SK-N-SH (cell line): ENCODE results near the gene TSPAN13. TPM values are rescaled to one million over a fixed set of nuclear protein-coding genes. Genes with fewer than 3 reads are reported as not detected.
"Not testable (repeated sequence)": the region's sequence is repeated elsewhere in the genome, so short reads cannot be mapped to it uniquely, and the experiment has no call there.

Experiments
- CTCF ChIA-PET: fragments of 300-600, 350-600 bp; formaldehyde crosslinking; extraction: SDS; loops from one replicate; lab custom pipeline; 2021; lab: Yijun Ruan, JAX
- POLR2A ChIA-PET: fragments of 350-600 bp; sonication (Branson Sonifier 250); formaldehyde crosslinking; extraction: SDS; loops from one replicate; lab custom pipeline; 2020; ENCODE audit warnings: antibody characterized with exemption, inconsistent platforms; lab: Yijun Ruan, JAX
- DNase-seq: peaks from one replicate; pipeline ENCODE4 v3.0.0; 2012
- H2AFZ ChIP-seq: fragments of 200-600 bp; sonication (generic); 2 replicates; pipeline ENCODE4 v1.8.1; 2016; ENCODE audit warnings: antibody characterized with exemption, mild to moderate bottlenecking, low read depth
- H3F3A ChIP-seq: fragments of 200-600 bp; sonication (generic); replicated peaks from 2 replicates; pipeline ENCODE3; 2016; ENCODE audit warnings: antibody characterized with exemption, mild to moderate bottlenecking; ENCODE audit not compliant: insufficient read depth
- H3K27ac ChIP-seq, 2 experiments: fragments of 200-500 bp in 1 of 2; fragments of 200-600 bp in 1 of 2; sonication (Bioruptor generic) in 1 of 2; sonication (generic), shearing (Covaris generic) in 1 of 2; 2 replicates each; pipeline versions ENCODE4 v1.5.1 to v1.6.1; 2014 to 2016; ENCODE audit warnings: low read depth in 2 of 2, inconsistent platforms in 1 of 2, low read length in 1 of 2, mild to moderate bottlenecking in 1 of 2, mixed read lengths in 1 of 2
- H3K27me3 ChIP-seq: fragments of 200-600 bp; sonication (generic), shearing (Covaris generic); 2 replicates; pipeline ENCODE4 v1.6.1; 2016; ENCODE audit warnings: mixed run types; ENCODE audit not compliant: insufficient read depth
- H3K36me3 ChIP-seq, 2 experiments: fragments of 200-500 bp in 1 of 2; fragments of 200-600 bp in 1 of 2; sonication (Bioruptor generic) in 1 of 2; sonication (generic) in 1 of 2; replicated peaks in 1 of 2; 2 replicates each; pipeline versions ENCODE3 to v1.5.1; 2014 to 2016; ENCODE audit warnings: low read length in 1 of 2, mild to moderate bottlenecking in 1 of 2; ENCODE audit not compliant: insufficient read depth in 2 of 2, control insufficient read depth in 1 of 2
- H3K4me1 ChIP-seq, 2 experiments: fragments of 200-500 bp in 1 of 2; fragments of 200-600 bp in 1 of 2; sonication (Bioruptor generic) in 1 of 2; sonication (generic), shearing (Covaris generic) in 1 of 2; 2 replicates each; pipeline versions ENCODE4 v1.5.1 to v1.6.1; 2014 to 2016; ENCODE audit warnings: low read depth in 1 of 2, low read length in 1 of 2, mixed run types in 1 of 2; ENCODE audit not compliant: insufficient read depth in 2 of 2, control insufficient read depth in 1 of 2
- H3K4me2 ChIP-seq: fragments of 200-600 bp; sonication (generic), shearing (Covaris generic); 2 replicates; pipeline ENCODE4 v1.6.1; 2017; ENCODE audit warnings: mixed run types
- H3K4me3 ChIP-seq, 2 experiments: fragments of 200-500 bp in 1 of 2; fragments of 200-600 bp in 1 of 2; sonication (Bioruptor generic) in 1 of 2; sonication (generic), shearing (Covaris generic) in 1 of 2; 2 replicates each; pipeline versions ENCODE4 v1.5.1 to v1.8.1; 2014 to 2016; ENCODE audit warnings: low read depth in 2 of 2, inconsistent platforms in 1 of 2, low read length in 1 of 2, mild to moderate bottlenecking in 1 of 2, mixed read lengths in 1 of 2, moderate library complexity in 1 of 2
- H3K79me2 ChIP-seq: fragments of 200-600 bp; sonication (generic); 2 replicates; pipeline ENCODE4 v1.8.1; 2017; ENCODE audit warnings: mild to moderate bottlenecking; ENCODE audit not compliant: insufficient read depth
- H3K9ac ChIP-seq: fragments of 200-600 bp; sonication (generic); 2 replicates; pipeline ENCODE4 v1.6.1; 2017; ENCODE audit warnings: mixed run types
- H3K9me2 ChIP-seq: fragments of 200-600 bp; sonication (generic); 2 replicates; pipeline ENCODE4 v1.6.1; 2017; ENCODE audit warnings: mixed run types
- H3K9me3 ChIP-seq: fragments of 200-600 bp; sonication (generic); 2 replicates; pipeline ENCODE4 v1.6.1; 2017; ENCODE audit warnings: mixed run types, mild to moderate bottlenecking, moderate library complexity
- H4K20me1 ChIP-seq: fragments of 200-600 bp; sonication (generic); 2 replicates; pipeline ENCODE4 v1.6.1; 2017; ENCODE audit warnings: mild to moderate bottlenecking, mixed run types; ENCODE audit not compliant: insufficient read depth
- CHD2 ChIP-seq: fragments of 150-350 bp; IDR thresholded peaks from 2 replicates; pipeline ENCODE4 v1.6.1; 2018; ENCODE audit warnings: low read length; ENCODE audit not compliant: partially characterized antibody
- ELF1 ChIP-seq: IDR thresholded peaks from 2 replicates; pipeline ENCODE4 v1.4.0; 2012
- EP300 ChIP-seq, 2 experiments: IDR thresholded peaks; 2 replicates each; pipeline versions ENCODE4 v1.4.0 to v1.6.1; 2012; ENCODE audit warnings: borderline replicate concordance in 1 of 2, low read depth in 1 of 2, low read length in 1 of 2
- EZH2phosphoT487 ChIP-seq: fragments of 200-600 bp; sonication (generic); IDR thresholded peaks from 2 replicates; pipeline ENCODE4 v1.6.1; 2017; ENCODE audit warnings: low read depth, mixed run types, mild to moderate bottlenecking, antibody characterized with exemption, moderate library complexity, borderline replicate concordance
- FOXM1 ChIP-seq: IDR thresholded peaks from 2 replicates; pipeline ENCODE4 v1.4.0; 2012; ENCODE audit warnings: low read depth, mild to moderate bottlenecking
- IRF3 ChIP-seq: fragments of 150-350 bp; IDR thresholded peaks from 2 replicates; pipeline ENCODE4 v1.6.1; 2016; ENCODE audit warnings: mild to moderate bottlenecking, low read depth, low read length
- MAX ChIP-seq: IDR thresholded peaks from 2 replicates; pipeline ENCODE4 v1.4.0; 2012; ENCODE audit warnings: low read depth
- NFIC ChIP-seq: IDR thresholded peaks from 2 replicates; pipeline ENCODE4 v1.4.0; 2012; ENCODE audit warnings: borderline replicate concordance
- PBX3 ChIP-seq: IDR thresholded peaks from 2 replicates; pipeline ENCODE4; 2012
- POLR2AphosphoS5 ChIP-seq: IDR thresholded peaks from 2 replicates; pipeline ENCODE4 v1.6.1; 2012; ENCODE audit warnings: low read depth, low read length
- RCOR1 ChIP-seq: fragments of 150-350 bp; IDR thresholded peaks from 2 replicates; pipeline ENCODE4 v1.6.1; 2017; ENCODE audit warnings: antibody characterized with exemption, low read length
- RXRA ChIP-seq: IDR thresholded peaks from 2 replicates; pipeline ENCODE4 v1.4.0; 2012; ENCODE audit warnings: low read depth, mild to moderate bottlenecking, borderline replicate concordance
- SMC3 ChIP-seq: IDR thresholded peaks from 2 replicates; pipeline ENCODE4 v1.6.1; 2012; ENCODE audit warnings: low read depth, low read length, improper control_type of control experiment
- USF1 ChIP-seq: IDR thresholded peaks from 2 replicates; pipeline ENCODE4 v1.4.0; 2012; ENCODE audit warnings: low read depth, borderline replicate concordance
- USF2 ChIP-seq: fragments of 150-350 bp; IDR thresholded peaks from 2 replicates; pipeline ENCODE4 v1.6.1; 2017; ENCODE audit warnings: antibody characterized with exemption, low read length, low read depth, borderline replicate concordance
- ZBTB33 ChIP-seq: IDR thresholded peaks from 2 replicates; pipeline ENCODE4 v1.4.0; 2012; ENCODE audit warnings: low read depth, borderline replicate concordance
- WGBS: methylation state at CpG from one replicate; pipeline ENCODE4 v1.1.6; 2017; ENCODE audit warnings: low lambda C conversion rate; 5-methylcytosine and 5-hydroxymethylcytosine counted together
- polyA plus RNA-seq, 3 experiments: library from polyadenylated mRNA; depleted of rRNA; stranded (reverse); fragments of >200 nt; gene quantifications; 2 replicates each; pipeline ENCODE4 v1.2.3, GENCODE V29; 2012

Gene TSPAN13
- polyA plus RNA-seq, 1 of the 3 experiments (the other 2 are of a cell fraction) = 0.26 TPM

- H3K4me1 ChIP-seq = 0 out of 4 replicates have a peak, but pooled peaks cover 0 to 3% of the 10 kb centered on the region in 2 experiments
- H3F3A ChIP-seq = no peaks in the 10 kb centered on the region
- no peaks in the 10 kb centered on the region for H3K9me2 ChIP-seq
- TF ChIP-seq IRF3 = no peak
- no peak for TF ChIP-seq FOXM1
- no peak for TF ChIP-seq ZBTB33
- no peak for TF ChIP-seq USF1
- TF ChIP-seq EP300 (IDR thresholded peaks at IDR 0.05; ENCODE audit: borderline replicate concordance in 1 of 2, low read depth in 1 of 2, low read length in 1 of 2) = no peak
- no peak for TF ChIP-seq CHD2
- no peak for TF ChIP-seq SMC3
- TF ChIP-seq EZH2phosphoT487 = no peak
- TF ChIP-seq RXRA = no peak
- no peak for TF ChIP-seq POLR2AphosphoS5
- TF ChIP-seq USF2 = no peak
- H3K27me3 ChIP-seq = no peaks in the 10 kb centered on the region
- H3K9me3 ChIP-seq = no peaks in the 10 kb centered on the region
- H4K20me1 ChIP-seq = no peaks in the 10 kb centered on the region
- H3K9ac ChIP-seq = no peak overlapping the region
- no peaks in the 10 kb centered on the region for H3K36me3 ChIP-seq
- ChIA-PET CTCF (no interaction called here), POLR2A (no interaction called here)
- no peak overlapping the region for H3K4me2 ChIP-seq
- H3K4me3 ChIP-seq = no peak overlapping the region
- no peak overlapping the region for H3K27ac ChIP-seq
- H3K79me2 ChIP-seq = no peaks in the 10 kb centered on the region
- WGBS = 59% methylated on average over 3 of the region's 3 CpGs
- no peak for DNase-seq
- no peak overlapping the region for H2AFZ ChIP-seq
Observed at GRCh38 chr7:16764942-16765341, 11.4 kb downstream of the TSPAN13 start.

- Histone ChIP-seq H4K20me1 (no peaks in the 10 kb centered on the region), H3K9me3 (no peaks in the 10 kb centered on the region), H3F3A (no peaks in the 10 kb centered on the region), H3K4me3 (no peak overlapping the region), H3K4me1 (0 out of 4 replicates have a peak, but pooled peaks cover 0 to 3% of the 10 kb centered on the region in 2 experiments), H3K27ac (no peak overlapping the region), H3K36me3 (no peaks in the 10 kb centered on the region), H3K79me2 (no peaks in the 10 kb centered on the region)
- DNase-seq = no peak
- CTCF ChIA-PET = no interaction called here
- 86% methylated on average over 2 of the region's 2 CpGs for WGBS
- no peak for TF ChIP-seq EZH2phosphoT487
- TF ChIP-seq ELF1 = no peak
- TF ChIP-seq RCOR1 = no peak
- TF ChIP-seq MAX = no peak
- no peak for TF ChIP-seq NFIC
- TF ChIP-seq PBX3 = no peak
- TF ChIP-seq EP300 (IDR thresholded peaks at IDR 0.05; ENCODE audit: borderline replicate concordance in 1 of 2, low read depth in 1 of 2, low read length in 1 of 2) = no peak
- TF ChIP-seq, all 33 proteins: peak for 0
- Histone ChIP-seq H3K9ac (no peak overlapping the region), H3K9me2 (no peaks in the 10 kb centered on the region), H2AFZ (no peak overlapping the region), H3K4me2 (no peak overlapping the region), H3K27me3 (no peaks in the 10 kb centered on the region)
- POLR2A ChIA-PET = no interaction called here
Observed at GRCh38 chr7:16765436-16765859, 11.9 kb downstream of the TSPAN13 start.

- DNase-seq, H3F3A ChIP-seq, H3K9me2 ChIP-seq, POLR2A ChIA-PET, H3K4me3 ChIP-seq, H3K27ac ChIP-seq, H2AFZ ChIP-seq, H3K79me2 ChIP-seq, H3K4me2 ChIP-seq, H3K36me3 ChIP-seq, H3K9me3 ChIP-seq, H3K4me1 ChIP-seq, H3K27me3 ChIP-seq, H3K9ac ChIP-seq, H4K20me1 ChIP-seq: not testable (repeated sequence)
- WGBS = 63% methylated on average over 3 of the region's 3 CpGs
- CTCF ChIA-PET = interaction anchor here (3.3 to 3.8 kb wide), 2 partner anchors 11 to 31 kb away, joined by 12 to 14 read pairs; no protein-coding TSS in a partner anchor
Observed at GRCh38 chr7:16769994-16770393, 16.4 kb downstream of the TSPAN13 start.
